PC-3 (cell line): ENCODE results near the gene CCER1. TPM values are rescaled to one million over a fixed set of nuclear protein-coding genes. Genes with fewer than 3 reads are reported as not detected.

Experiments
- ATAC-seq: fragments of 200-7000 bp; cut with Tn5 transposase; 2 replicates; pipeline ENCODE4 v1.9.1; 2020; ENCODE audit warnings: mild to moderate bottlenecking, moderate library complexity
- BruUV-seq: library from RNA; stranded (reverse); fragments of 400-500 nt; replicated peaks from 2 replicates; lab custom pipeline; 2021; lab: Mats Ljungman, UMichigan
- CTCF ChIA-PET: fragments of 300-600 bp; sonication (Branson Sonifier 250); formaldehyde crosslinking; loops from one replicate; lab custom pipeline; 2022; ENCODE audit warnings: antibody characterized with exemption; lab: Charles Lee
- POLR2A ChIA-PET: fragments of 300-600 bp; sonication (Branson Sonifier 250); formaldehyde crosslinking; loops from one replicate; lab custom pipeline; 2022; ENCODE audit warnings: antibody characterized with exemption; ENCODE audit not compliant: unreplicated experiment; lab: Charles Lee
- DNase-seq: peaks from one replicate; pipeline ENCODE4 v3.0.0-alpha.2; 2015
- H2AFZ ChIP-seq: fragments of 300-600 bp; sonication (generic); 2 replicates; pipeline ENCODE4 v1.6.0; 2016; ENCODE audit warnings: antibody characterized with exemption, low read length
- H3F3A ChIP-seq: fragments of 300-600 bp; sonication (generic); one replicate; pipeline ENCODE4 v1.6.0; 2017; ENCODE audit warnings: antibody characterized with exemption, low read length, control low read depth, mild to moderate bottlenecking; ENCODE audit not compliant: unreplicated experiment
- H3K27ac ChIP-seq: fragments of 300-600 bp; sonication (generic); 2 replicates; pipeline ENCODE4 v1.5.1; 2016; ENCODE audit warnings: mild to moderate bottlenecking, low read length
- H3K27me3 ChIP-seq: fragments of 300-600 bp; sonication (generic); 2 replicates; pipeline ENCODE4 v1.6.1; 2016; ENCODE audit warnings: low read length, mixed read lengths
- H3K36me3 ChIP-seq: fragments of 300-600 bp; sonication (generic); 2 replicates; pipeline ENCODE4 v1.6.1; 2016; ENCODE audit warnings: low read depth, mixed run types, low read length, mixed read lengths
- H3K4me1 ChIP-seq: fragments of 300-600 bp; sonication (generic); 2 replicates; pipeline ENCODE4 v1.5.1; 2016; ENCODE audit warnings: low read length; ENCODE audit not compliant: insufficient read depth
- H3K4me2 ChIP-seq: fragments of 300-600 bp; sonication (generic); 2 replicates; pipeline ENCODE4 v1.6.0; 2016; ENCODE audit warnings: low read length
- H3K4me3 ChIP-seq: fragments of 300-600 bp; sonication (generic); 2 replicates; pipeline ENCODE4 v1.5.1; 2016; ENCODE audit warnings: mild to moderate bottlenecking, low read length, mixed read lengths
- H3K79me2 ChIP-seq: fragments of 300-600 bp; sonication (generic); 2 replicates; pipeline ENCODE4 v1.6.1; 2017; ENCODE audit warnings: low read length, mixed read lengths
- H3K9ac ChIP-seq: fragments of 300-600 bp; sonication (generic); 2 replicates; pipeline ENCODE4 v1.6.0; 2016; ENCODE audit warnings: mild to moderate bottlenecking, low read length
- H3K9me2 ChIP-seq: fragments of 300-600 bp; sonication (generic); replicated peaks from 2 replicates; pipeline ENCODE4 v1.6.1; 2016; ENCODE audit warnings: mixed run types, low read length, mixed read lengths
- H3K9me3 ChIP-seq: fragments of 300-600 bp; sonication (generic); 2 replicates; pipeline ENCODE4 v1.6.1; 2016; ENCODE audit warnings: low read length, mixed read lengths
- H4K20me1 ChIP-seq: fragments of 300-600 bp; sonication (generic); 2 replicates; pipeline ENCODE4 v1.6.1; 2016; ENCODE audit warnings: low read length, mixed read lengths
- EZH2 ChIP-seq: fragments of 300-600 bp; sonication (generic); IDR thresholded peaks from one replicate; pipeline ENCODE4 v1.6.1; 2017; ENCODE audit warnings: antibody characterized with exemption, mild to moderate bottlenecking, low read length; ENCODE audit not compliant: unreplicated experiment
- EZH2phosphoT487 ChIP-seq: fragments of 300-600 bp; sonication (generic); IDR thresholded peaks from 2 replicates; pipeline ENCODE4 v1.6.1; 2018; ENCODE audit warnings: mild to moderate bottlenecking, antibody characterized with exemption, low read length, borderline replicate concordance
- intact Hi-C: fragments of 100-400 bp; cut with micrococcal nuclease; formaldehyde crosslinking; loops from 2 replicates; pipeline ENCODE4 v1.9.0; 2023
- total RNA-seq: library from RNA; depleted of rRNA; stranded (reverse); fragments of >200 nt; gene quantifications from 2 replicates; pipeline ENCODE4 v1.2.3, GENCODE V29; 2014
- TF ChIP-seq, protein P1 (sequence below): fragments of 300-600 bp; sonication (generic); conservative IDR thresholded peaks from 2 replicates; pipeline ENCODE4 v1.5.1; 2017; ENCODE audit warnings: antibody characterized with exemption, low read depth, mild to moderate bottlenecking, low read length

The CCER1 gene
- total RNA-seq, 1 experiment from 2014 or later: not detected

DNA sequence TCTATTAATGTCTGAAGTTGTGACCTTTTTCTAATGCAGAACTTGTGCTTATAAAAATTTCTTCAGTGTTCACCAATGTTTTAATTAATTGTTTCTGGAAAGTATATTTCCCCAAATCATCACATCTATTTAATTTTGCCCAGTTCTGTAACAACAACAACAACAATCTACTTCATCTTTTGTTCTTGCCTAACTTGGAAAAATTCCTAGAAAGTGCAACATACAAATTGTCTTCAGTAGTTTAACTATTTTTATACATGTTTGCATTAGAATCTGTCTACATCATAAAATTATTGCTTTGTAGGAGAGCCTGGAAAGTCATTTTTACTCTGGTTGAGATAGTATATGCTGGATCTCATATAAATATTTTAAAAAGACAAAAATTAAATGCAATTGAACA, 38.5 kb downstream of the CCER1 start:
- no peaks in the 10 kb centered on the region for H3K9me2 ChIP-seq
- TF ChIP-seq EZH2: no peak
- no peak for TF ChIP-seq EZH2phosphoT487
- TF ChIP-seq, protein P1, sequence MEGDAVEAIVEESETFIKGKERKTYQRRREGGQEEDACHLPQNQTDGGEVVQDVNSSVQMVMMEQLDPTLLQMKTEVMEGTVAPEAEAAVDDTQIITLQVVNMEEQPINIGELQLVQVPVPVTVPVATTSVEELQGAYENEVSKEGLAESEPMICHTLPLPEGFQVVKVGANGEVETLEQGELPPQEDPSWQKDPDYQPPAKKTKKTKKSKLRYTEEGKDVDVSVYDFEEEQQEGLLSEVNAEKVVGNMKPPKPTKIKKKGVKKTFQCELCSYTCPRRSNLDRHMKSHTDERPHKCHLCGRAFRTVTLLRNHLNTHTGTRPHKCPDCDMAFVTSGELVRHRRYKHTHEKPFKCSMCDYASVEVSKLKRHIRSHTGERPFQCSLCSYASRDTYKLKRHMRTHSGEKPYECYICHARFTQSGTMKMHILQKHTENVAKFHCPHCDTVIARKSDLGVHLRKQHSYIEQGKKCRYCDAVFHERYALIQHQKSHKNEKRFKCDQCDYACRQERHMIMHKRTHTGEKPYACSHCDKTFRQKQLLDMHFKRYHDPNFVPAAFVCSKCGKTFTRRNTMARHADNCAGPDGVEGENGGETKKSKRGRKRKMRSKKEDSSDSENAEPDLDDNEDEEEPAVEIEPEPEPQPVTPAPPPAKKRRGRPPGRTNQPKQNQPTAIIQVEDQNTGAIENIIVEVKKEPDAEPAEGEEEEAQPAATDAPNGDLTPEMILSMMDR: no peak
- H3K27me3 ChIP-seq: no peaks in the 10 kb centered on the region
- no peak overlapping the region for H3K27ac ChIP-seq
- H3K36me3 ChIP-seq: no peaks in the 10 kb centered on the region
- intact Hi-C loops: no loop called here
- H3K79me2 ChIP-seq: no peaks in the 10 kb centered on the region
- ChIA-PET CTCF (no interaction called here), POLR2A (no interaction called here)
- H3K9me3 ChIP-seq: no peaks in the 10 kb centered on the region
- no peak overlapping the region for H3K9ac ChIP-seq
- H3K4me3 ChIP-seq: no peak overlapping the region
- BruUV-seq: no TSS peak
- H4K20me1 ChIP-seq: no peaks in the 10 kb centered on the region
- H3K4me1 ChIP-seq: peaks cover 3% of the 10 kb centered on the region
- no peak overlapping the region for H3K4me2 ChIP-seq
- no peak for ATAC-seq
- H2AFZ ChIP-seq: no peak overlapping the region
- no peaks in the 10 kb centered on the region for H3F3A ChIP-seq
- DNase-seq: no peak

DNA sequence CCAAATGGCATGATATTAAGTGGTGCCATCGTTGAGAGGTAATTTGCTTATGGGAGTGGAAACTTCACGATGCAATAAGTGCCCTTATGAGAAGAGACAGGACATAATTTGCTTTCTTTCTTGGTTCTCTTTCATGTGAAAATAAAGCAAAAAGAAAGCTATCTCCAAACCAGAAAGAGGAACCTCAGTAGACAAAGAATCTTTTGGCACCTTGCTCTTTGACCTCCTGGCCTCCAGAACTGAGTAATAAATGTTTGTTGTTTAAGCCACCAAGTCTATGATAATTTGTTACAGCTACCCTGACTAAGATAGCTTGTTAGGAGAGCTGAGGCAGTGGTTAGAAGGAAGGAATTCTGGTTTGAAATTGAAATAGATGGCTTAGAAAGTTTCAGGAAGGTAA, 39.6 kb downstream of the CCER1 start:
- H3K4me3 ChIP-seq: no peak overlapping the region
- TF ChIP-seq, protein P1: no peak
- TF ChIP-seq EZH2 (no peak), EZH2phosphoT487 (no peak)
- H3K27ac ChIP-seq: no peak overlapping the region
- H3K9me2 ChIP-seq: no peaks in the 10 kb centered on the region
- BruUV-seq: no TSS peak
- no peaks in the 10 kb centered on the region for H3K4me1 ChIP-seq
- no peak overlapping the region for H2AFZ ChIP-seq
- ATAC-seq: no peak
- intact Hi-C loops: no loop called here
- no peak overlapping the region for H3K9ac ChIP-seq
- no peaks in the 10 kb centered on the region for H4K20me1 ChIP-seq
- H3K9me3 ChIP-seq: no peaks in the 10 kb centered on the region
- POLR2A ChIA-PET: no interaction called here
- H3F3A ChIP-seq: no peaks in the 10 kb centered on the region
- no peaks in the 10 kb centered on the region for H3K79me2 ChIP-seq
- H3K4me2 ChIP-seq: no peak overlapping the region
- no peaks in the 10 kb centered on the region for H3K36me3 ChIP-seq
- CTCF ChIA-PET: no interaction called here
- H3K27me3 ChIP-seq: no peaks in the 10 kb centered on the region
- DNase-seq: no peak

DNA sequence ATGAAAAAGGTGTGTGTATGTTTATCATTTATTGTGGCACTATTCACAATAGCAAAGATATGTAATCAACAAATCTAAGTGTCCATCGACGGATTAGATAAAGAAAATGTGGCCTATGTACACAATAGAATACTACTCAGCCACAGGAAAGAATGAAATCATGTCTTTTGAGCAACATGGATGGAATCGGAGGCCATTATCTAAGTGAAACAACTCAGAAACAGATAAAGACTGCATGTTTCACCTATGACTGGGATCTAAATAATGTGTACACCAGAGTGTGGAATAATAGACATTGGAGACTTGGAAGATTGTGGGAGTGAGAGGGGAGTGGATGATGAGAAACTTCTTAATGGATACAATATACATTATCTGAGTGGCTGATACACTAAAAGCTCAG, 44.0 kb downstream of the CCER1 start:
- Histone ChIP-seq H4K20me1 (no peaks in the 10 kb centered on the region), H2AFZ (no peak overlapping the region), H3K27me3 (no peaks in the 10 kb centered on the region), H3K9me2 (no peaks in the 10 kb centered on the region), H3K4me1 (0 out of 2 replicates have a peak, but pooled peaks cover 5% of the 10 kb centered on the region), H3K4me3 (no peak overlapping the region), H3K9ac (no peak overlapping the region), H3K36me3 (no peaks in the 10 kb centered on the region), H3F3A (no peaks in the 10 kb centered on the region), H3K4me2 (no peak overlapping the region), H3K79me2 (no peaks in the 10 kb centered on the region), H3K9me3 (no peaks in the 10 kb centered on the region), H3K27ac (no peak overlapping the region)
- ATAC-seq: no peak
- CTCF ChIA-PET: no interaction called here
- BruUV-seq: no TSS peak
- TF ChIP-seq EZH2phosphoT487: no peak
- TF ChIP-seq EZH2: no peak
- TF ChIP-seq, protein P1: no peak
- DNase-seq: no peak
- intact Hi-C loops: no loop called here
- POLR2A ChIA-PET: no interaction called here
